ENCODE results near the gene ITSN2. TPM values are rescaled to one million over a fixed set of nuclear protein-coding genes. Genes with fewer than 3 reads are reported as not detected.
A peak's percentile ranks its signal among the peaks of the same experiment; 100 is the strongest.
"Not testable (repeated sequence)": the region's sequence is repeated elsewhere in the genome, so short reads cannot be mapped to it uniquely, and the experiment has no call there.

The ITSN2 gene
- total RNA-seq, 2 donors from 2014 or later: 57.7 to 77.0 TPM

- intact Hi-C loops (cut with DNase I): no loop called here
Measured at GRCh38 chr2:24374301-24374700, 14.0 kb upstream of the ITSN2 start.

GRCh38 chr2:24372033-24372432 is 11.7 kb upstream of the ITSN2 start:
- intact Hi-C loops (cut with DNase I): no loop called here
- no peak for DNase-seq (ENCODE audit: low spot score)

More at GRCh38 chr2:24374301-24374700, 14.0 kb upstream of the ITSN2 start:
- DNase-seq (ENCODE audit: low spot score): no peak

GRCh38 chr2:24365826-24366225 is 5.5 kb upstream of the ITSN2 start:
- DNase-seq (ENCODE audit: low spot score): no peak
- intact Hi-C loops (cut with DNase I): no loop called here

GRCh38 chr2:24365051-24365450 is 4.7 kb upstream of the ITSN2 start:
- DNase-seq (ENCODE audit: low spot score): peak; percentile 96
- intact Hi-C loops (cut with DNase I): no loop called here

GRCh38 chr2:24363301-24363700 is 3.0 kb upstream of the ITSN2 start:
- DNase-seq (ENCODE audit: low spot score): no peak
- intact Hi-C loops (cut with DNase I): no loop called here

GRCh38 chr2:24362253-24362652 is 1.9 kb upstream of the ITSN2 start:
- no peak for DNase-seq (ENCODE audit: low spot score)
- intact Hi-C loops (cut with DNase I): no loop called here

GRCh38 chr2:24360963-24361330 is 611 bp upstream of the ITSN2 start:
- intact Hi-C loops (cut with DNase I): no loop called here
- DNase-seq (ENCODE audit: low spot score): no peak

GRCh38 chr2:24359129-24360049 is 947 bp downstream of the ITSN2 start:
- intact Hi-C loops (cut with DNase I): no loop called here
- peak; percentile 80 for DNase-seq (ENCODE audit: low spot score)

- DNase-seq (ENCODE audit: low spot score); intact Hi-C loops (cut with DNase I): not testable (repeated sequence)
Measured at GRCh38 chr2:24357767-24358166, 2.6 kb downstream of the ITSN2 start.

GRCh38 chr2:24357115-24357514 is 3.2 kb downstream of the ITSN2 start:
- DNase-seq (ENCODE audit: low spot score); intact Hi-C loops (cut with DNase I): not testable (repeated sequence)

GRCh38 chr2:24354957-24355356 is 5.4 kb downstream of the ITSN2 start:
- intact Hi-C loops (cut with DNase I): no loop called here
- DNase-seq (ENCODE audit: low spot score): no peak

- intact Hi-C loops (cut with DNase I): no loop called here
Measured at GRCh38 chr2:24354395-24354794, 5.9 kb downstream of the ITSN2 start.

GRCh38 chr2:24353973-24354372 is 6.4 kb downstream of the ITSN2 start:
- DNase-seq (ENCODE audit: low spot score): no peak
- intact Hi-C loops (cut with DNase I): no loop called here

More at GRCh38 chr2:24354395-24354794, 5.9 kb downstream of the ITSN2 start:
- no peak for DNase-seq (ENCODE audit: low spot score)

GRCh38 chr2:24353364-24353763 is 7.0 kb downstream of the ITSN2 start:
- intact Hi-C loops (cut with DNase I): no loop called here
- no peak for DNase-seq (ENCODE audit: low spot score)

GRCh38 chr2:24352664-24353063 is 7.7 kb downstream of the ITSN2 start:
- intact Hi-C loops (cut with DNase I): no loop called here
- DNase-seq (ENCODE audit: low spot score): no peak

- DNase-seq (ENCODE audit: low spot score): no peak
Measured at GRCh38 chr2:24351981-24352380, 8.4 kb downstream of the ITSN2 start.

GRCh38 chr2:24351627-24351938 is 8.8 kb downstream of the ITSN2 start:
- no peak for DNase-seq (ENCODE audit: low spot score)
- intact Hi-C loops (cut with DNase I): no loop called here

More at GRCh38 chr2:24351981-24352380, 8.4 kb downstream of the ITSN2 start:
- intact Hi-C loops (cut with DNase I): no loop called here

- intact Hi-C loops (cut with DNase I): no loop called here
- no peak for DNase-seq (ENCODE audit: low spot score)
Measured at GRCh38 chr2:24350826-24351626, 9.3 kb downstream of the ITSN2 start.

GRCh38 chr2:24349097-24349496 is 11.2 kb downstream of the ITSN2 start:
- no peak for DNase-seq (ENCODE audit: low spot score)
- intact Hi-C loops (cut with DNase I): no loop called here

GRCh38 chr2:24345937-24346336 is 14.4 kb downstream of the ITSN2 start:
- DNase-seq (ENCODE audit: low spot score): no peak
- intact Hi-C loops (cut with DNase I): no loop called here
